H1 (cell line): Measurements from ENCODE around the gene FGF1. TPM values are rescaled to one million over a fixed set of nuclear protein-coding genes. Genes with fewer than 3 reads are reported as not detected.

Source experiments
- MAFK ChIP-seq: IDR thresholded peaks from 2 replicates; pipeline ENCODE4 v1.6.1; 2012; ENCODE audit warnings: low read depth, mild to moderate bottlenecking, improper control_type of control experiment, low read length
- TAF1 ChIP-seq: IDR thresholded peaks from 2 replicates; pipeline ENCODE4 v1.6.1; 2011; ENCODE audit warnings: mild to moderate bottlenecking, low read depth, low read length
- polyA plus RNA-seq, 7 experiments: library from polyadenylated mRNA; depleted of rRNA in 3 of 7; stranded (reverse) in 5 of 7; unstranded in 2 of 7; fragments of >200 nt in 5 of 7; fragments of 200-250 nt in 2 of 7; gene quantifications; 1 replicate in 5 of 7; 2 replicates in 1 of 7; 4 replicates in 1 of 7; pipeline versions ENCODE4 v1.2.1 to v1.2.3, GENCODE V29; 2011 to 2013; ENCODE audit warnings: missing spikeins in 2 of 7, mixed read lengths in 2 of 7
- total RNA-seq: library from RNA; stranded (reverse); fragmentation: NEBNext Ultra II Directional; extraction: Animal tissue kit (Norgen Biotek cat#: 25700); gene quantifications from 2 replicates; pipeline ENCODE4 v1.2.1, GENCODE V29; 2021

Gene FGF1
- total and polyA plus RNA-seq, 2 of the 8 experiments (the other 6 are each of a cell fraction or from before 2014, with no cell fraction given), result 0.30 to 0.50 TPM

- TF ChIP-seq MAFK (no peak), TAF1 (no peak)
These were observed 83.1 kb downstream of the FGF1 start (continued) for GRCh38 chr5:142602720-142603245.
